Mammary epithelial cell (primary cell): ENCODE measurements around the gene ATP1A3.

Experiments
- EZH2 ChIP-seq: IDR thresholded peaks from 2 replicates; pipeline ENCODE4 v1.6.1; 2012; ENCODE audit warnings: low read length, inconsistent platforms, borderline replicate concordance
- TF ChIP-seq, protein P1 (sequence below), 2 donors: IDR thresholded peaks in 1 of 2; conservative IDR thresholded peaks in 1 of 2; 2 replicates each; pipeline ENCODE4 v1.5.1; 2011 to 2012; ENCODE audit warnings: inconsistent platforms in 2 of 2, low read length in 2 of 2, mild to moderate bottlenecking in 2 of 2, control low read depth in 1 of 2, low read depth in 1 of 2; ENCODE audit not compliant: insufficient read depth in 1 of 2; ENCODE audit errors: extremely low read depth in 1 of 2

DNA sequence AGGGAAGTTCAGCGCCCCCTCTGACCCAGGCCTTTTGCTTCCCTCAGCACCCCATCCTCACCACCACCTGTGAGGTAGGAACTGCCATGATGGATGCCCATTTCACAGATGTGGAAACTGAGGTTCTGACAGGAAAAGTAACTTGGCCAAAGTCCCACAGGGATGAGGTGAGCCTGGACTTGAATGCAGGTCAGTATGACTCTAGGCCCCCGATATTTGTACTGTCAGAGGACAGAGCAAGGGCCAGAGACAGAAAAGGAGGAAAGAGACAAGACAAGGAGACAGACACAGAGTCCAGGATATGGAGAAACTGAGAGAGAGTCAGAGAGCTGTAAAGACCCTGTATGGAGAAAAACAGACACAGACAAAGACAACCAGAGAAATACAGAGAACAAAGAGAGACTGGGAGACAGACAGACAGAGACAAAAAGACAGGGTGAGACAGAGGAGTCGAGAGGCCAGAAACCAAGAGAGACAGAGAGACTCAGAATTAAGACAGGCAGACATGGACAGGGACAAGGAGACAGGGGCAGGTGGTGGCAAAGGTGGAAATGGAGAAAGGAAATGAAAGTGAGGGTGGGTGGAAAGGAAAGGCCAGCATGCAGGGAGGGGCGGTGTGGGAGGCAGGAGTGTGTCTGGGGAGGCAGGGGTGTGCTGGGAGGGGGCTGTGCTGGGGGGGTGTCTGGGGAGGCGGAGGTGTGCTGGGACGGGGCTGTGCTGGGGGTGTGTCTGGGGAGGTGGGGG is 70.8 kb downstream of the ATP1A3 start:
- TF ChIP-seq, protein P1, sequence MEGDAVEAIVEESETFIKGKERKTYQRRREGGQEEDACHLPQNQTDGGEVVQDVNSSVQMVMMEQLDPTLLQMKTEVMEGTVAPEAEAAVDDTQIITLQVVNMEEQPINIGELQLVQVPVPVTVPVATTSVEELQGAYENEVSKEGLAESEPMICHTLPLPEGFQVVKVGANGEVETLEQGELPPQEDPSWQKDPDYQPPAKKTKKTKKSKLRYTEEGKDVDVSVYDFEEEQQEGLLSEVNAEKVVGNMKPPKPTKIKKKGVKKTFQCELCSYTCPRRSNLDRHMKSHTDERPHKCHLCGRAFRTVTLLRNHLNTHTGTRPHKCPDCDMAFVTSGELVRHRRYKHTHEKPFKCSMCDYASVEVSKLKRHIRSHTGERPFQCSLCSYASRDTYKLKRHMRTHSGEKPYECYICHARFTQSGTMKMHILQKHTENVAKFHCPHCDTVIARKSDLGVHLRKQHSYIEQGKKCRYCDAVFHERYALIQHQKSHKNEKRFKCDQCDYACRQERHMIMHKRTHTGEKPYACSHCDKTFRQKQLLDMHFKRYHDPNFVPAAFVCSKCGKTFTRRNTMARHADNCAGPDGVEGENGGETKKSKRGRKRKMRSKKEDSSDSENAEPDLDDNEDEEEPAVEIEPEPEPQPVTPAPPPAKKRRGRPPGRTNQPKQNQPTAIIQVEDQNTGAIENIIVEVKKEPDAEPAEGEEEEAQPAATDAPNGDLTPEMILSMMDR (conservative IDR thresholded peaks at IDR 0.05 in 1 of 2, IDR thresholded peaks at IDR 0.05 in 1 of 2; ENCODE audit: extremely low read depth in 1 of 2, insufficient read depth in 1 of 2, low read depth in 1 of 2, low read length in 2 of 2): no peak
- no peak for TF ChIP-seq EZH2
